Hindlimb muscle (tissue), 1 donor: Measurements from ENCODE around the gene APOD. TPM values are rescaled to one million over a fixed set of nuclear protein-coding genes. Genes with fewer than 3 reads are reported as not detected.

ENCODE experiments used
- DNase-seq: peaks from one replicate; pipeline ENCODE4 v3.0.0-alpha.2; 2013
- polyA plus RNA-seq: library from polyadenylated mRNA; unstranded; fragments of 120-200 nt; gene quantifications from one replicate; pipeline ENCODE4 v1.2.1, GENCODE V29; 2013; ENCODE audit not compliant: insufficient read length

APOD gene
- polyA plus RNA-seq, 1 donor: 36.5 TPM

DNA sequence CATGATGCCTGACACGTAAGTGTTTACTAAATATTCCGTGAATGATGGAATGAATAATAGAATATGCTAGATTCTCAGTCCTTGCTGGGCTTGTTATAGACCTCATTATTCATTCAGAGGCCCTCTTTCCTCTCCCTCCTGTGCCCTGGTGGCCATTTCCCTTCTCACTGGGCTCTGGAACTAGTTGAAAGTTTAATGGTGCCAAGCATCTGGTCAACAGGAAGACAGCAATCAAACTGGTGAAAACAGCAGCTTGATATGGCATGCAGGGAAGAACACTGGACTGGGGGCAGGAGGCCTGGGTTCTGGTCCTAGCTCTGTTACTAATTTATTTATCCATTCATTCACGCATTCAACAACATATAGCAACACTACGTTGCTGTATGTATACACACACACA lies 3.7 kb upstream of the APOD start:
- DNase-seq: no peak

DNA sequence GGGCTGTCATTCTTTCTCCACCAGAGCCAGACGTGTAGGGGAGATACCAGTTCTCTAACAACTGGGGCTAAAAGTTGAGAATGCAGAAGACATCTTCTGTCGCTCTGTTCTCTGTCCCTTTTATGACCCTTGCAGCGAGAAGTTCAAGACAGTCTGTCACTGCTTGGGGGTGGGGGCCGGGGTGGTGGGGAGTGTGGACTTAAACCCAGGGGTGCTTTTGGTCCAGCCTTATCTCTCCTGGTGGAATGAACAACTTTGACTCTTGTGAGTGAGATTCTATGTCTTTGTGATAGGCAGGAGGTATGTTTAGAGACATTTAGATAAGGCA lies 767 bp upstream of the APOD start:
- no peak for DNase-seq

DNA sequence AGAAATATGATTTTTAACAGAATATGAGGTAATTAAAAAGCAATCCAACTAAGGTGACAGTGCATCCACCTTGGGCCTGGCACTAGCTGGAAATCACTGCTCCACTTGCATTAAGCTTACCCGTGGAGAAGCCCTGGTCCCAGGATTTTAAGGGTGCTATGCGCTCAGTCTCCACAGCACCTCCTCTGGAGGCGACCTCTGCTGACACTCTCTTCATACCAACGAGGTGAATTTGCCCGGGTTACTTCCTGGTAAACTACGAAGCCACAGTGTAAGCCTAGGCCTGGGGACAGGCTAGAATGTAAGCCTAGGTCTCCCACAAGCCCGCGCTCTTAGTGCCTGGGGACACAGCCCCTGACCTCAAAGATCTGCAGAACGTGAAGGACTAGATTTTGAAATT lies 793 bp downstream of the APOD start:
- no peak for DNase-seq

DNA sequence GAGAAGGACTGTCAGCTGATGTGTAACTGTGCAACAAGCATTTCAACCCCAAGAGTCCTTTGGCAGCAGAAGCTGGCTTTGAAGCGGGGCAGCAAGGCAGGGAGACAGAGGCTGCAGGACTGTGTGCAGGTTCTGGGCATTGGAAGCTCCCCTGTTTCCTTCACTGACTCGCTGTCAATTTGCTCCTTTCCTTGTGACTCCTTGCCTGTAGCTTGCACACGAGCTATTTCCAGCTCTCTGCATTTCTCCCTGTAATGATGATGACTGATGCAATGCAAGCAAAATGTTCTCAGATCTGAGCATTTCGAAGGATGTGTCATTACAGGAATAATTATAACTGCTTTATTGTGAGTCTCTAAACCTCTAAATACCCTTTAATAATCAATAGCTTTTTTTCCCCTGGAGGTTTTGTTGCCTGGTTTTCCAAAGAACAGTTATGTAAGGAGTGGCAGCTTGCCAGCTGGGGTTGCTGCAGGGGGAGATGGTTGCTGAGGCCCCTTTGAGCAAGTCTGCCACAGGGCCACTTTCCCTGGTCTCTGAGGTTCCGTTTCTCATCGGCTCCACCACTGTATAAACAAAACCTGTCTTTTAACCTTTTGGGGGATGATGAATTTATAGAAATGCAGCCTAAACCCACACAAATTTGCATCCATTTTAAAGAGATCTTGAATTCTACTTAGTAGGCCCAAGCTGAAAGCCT lies 2.8 kb downstream of the APOD start:
- DNase-seq: no peak

DNA sequence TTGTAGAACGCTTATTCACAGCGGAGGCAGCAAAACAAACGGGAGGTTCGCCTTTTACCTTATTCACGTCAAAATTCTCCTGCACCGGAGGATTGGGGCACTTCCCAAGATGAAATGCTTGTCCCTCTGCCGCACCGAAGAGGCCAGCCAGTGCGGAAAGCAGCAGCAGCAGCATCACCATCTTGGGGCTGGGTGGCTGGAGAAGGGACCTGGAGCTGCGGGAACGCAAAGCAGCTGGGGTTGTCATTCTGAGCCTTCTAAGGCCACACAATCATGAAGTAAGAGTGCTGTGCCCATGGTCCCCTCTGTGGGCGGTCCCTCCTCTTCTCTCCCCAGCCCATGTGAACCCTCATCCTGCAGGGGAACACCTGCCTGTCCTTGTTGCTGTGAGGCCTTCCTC lies 4.5 kb downstream of the APOD start:
- no peak for DNase-seq

DNA sequence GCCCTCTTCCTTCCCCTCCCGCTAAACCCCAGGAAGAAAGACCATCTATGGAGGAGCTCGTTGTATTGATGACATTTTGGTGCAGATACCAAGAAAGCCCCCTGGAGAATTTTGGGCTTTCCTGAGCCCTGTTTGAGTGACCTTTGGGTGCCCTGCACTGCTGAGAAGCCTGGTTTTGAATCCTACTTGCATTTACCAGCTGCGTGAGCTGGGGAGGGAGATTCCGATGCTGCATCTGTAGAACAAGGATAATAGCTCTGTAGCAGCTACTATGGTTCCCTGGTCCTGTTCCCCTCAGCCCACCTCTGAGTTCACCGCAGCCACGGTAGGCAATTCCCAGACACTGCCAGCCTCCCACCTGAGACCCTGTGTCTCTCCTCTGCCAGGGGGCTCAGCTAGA lies 5.2 kb downstream of the APOD start:
- no peak for DNase-seq

DNA sequence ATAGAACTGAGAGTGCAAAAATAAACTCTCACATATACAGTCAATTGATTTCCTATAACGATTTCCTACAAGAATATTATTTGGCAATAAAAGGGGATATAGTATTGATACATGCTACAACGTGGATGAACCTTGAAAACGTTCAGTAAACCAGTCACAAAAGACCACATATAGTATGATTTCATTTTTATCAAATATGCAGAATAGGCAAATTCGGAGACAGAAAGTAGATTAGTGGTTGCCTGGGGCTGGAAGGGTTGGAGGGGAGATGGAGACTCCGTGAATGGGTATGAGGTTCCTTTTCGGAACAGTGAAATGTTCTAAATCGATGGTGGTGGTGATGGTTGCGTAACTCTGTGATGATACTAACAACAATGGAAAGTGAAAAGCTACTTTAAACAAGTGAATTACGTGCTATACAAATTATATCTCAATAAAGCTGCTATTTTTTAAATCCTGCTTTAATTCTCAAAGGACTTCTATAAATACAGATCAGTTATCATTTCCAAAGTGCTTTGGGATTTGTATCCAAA lies 6.0 kb downstream of the APOD start:
- no peak for DNase-seq

DNA sequence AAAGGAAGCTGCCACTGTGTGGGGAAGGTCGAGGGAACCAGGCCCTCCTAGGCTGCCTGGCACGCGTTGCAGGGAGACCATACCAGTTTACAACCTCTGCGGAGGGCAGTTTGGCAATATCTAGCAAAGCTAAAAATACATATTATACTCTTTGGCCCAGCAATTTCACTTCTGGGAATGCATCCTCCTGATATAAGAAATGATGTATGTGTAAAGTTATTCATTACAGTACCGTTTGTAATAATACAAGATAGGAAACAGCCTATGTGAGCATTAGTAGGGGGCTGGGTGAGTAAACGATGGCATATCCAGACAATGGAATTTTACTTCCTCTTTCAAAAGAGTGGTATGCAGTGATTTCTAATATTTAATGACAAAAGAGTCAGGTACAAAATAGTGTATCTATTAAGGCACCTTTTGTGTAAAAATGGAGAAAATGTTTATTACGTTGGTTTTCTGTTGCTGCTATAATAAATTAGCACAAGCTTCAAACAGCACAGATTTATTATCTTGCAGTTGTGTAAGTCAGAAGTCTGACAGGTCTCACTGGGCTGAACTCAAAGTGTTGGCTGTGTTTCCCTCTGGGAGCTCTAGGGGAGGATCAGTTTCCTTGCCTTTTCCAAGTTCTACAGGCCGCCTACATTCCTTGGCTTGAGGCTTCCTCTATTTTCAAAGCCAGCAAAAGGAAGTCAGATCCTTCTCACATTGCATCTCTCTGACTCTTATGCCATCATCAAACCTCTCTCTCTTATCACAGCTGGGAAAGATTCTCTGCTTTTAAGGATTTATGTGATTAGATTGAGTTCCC lies 9.0 kb downstream of the APOD start:
- no peak for DNase-seq

DNA sequence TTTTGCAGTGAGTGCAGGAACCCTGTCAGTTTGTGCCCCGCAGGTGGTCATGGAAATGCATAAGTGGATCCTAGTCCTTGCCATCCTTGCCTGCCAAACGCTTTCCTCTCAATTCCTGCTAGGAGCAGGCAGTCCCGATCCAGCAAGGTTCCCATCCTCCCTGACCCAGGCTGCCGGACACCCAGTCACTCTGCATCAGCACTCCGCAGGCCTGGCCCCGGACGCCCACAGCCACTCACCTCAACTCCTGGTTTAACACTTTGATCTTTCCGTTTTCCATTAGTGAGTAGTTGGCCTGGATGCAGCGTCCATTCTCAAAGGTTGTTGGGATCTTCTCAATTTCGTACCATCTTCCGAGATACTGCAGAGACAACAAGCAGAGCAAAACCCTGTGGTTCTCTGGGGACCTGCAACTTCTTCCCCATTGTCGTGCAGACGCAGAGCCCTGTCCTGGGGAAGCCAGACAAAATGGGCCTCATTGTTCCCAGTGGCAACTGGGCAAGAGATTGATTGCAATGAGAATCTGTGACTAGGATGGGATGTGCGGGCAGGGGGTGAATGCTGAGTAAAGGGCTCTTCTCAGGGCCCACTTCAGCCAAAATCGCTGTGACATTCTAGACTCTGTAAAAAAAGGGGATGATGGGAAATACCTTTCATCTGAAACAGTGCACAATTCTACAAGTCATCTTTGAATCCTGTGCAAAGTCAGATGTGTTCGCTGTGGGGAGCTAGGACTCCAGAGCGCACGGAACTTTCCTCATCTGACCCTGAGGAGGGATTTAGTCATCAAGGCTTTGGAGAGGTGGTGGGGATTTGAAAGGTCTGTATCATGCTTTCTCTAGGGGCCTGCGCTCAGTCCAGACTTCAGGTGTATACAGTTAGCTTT lies 9.9 kb downstream of the APOD start:
- no peak for DNase-seq

DNA sequence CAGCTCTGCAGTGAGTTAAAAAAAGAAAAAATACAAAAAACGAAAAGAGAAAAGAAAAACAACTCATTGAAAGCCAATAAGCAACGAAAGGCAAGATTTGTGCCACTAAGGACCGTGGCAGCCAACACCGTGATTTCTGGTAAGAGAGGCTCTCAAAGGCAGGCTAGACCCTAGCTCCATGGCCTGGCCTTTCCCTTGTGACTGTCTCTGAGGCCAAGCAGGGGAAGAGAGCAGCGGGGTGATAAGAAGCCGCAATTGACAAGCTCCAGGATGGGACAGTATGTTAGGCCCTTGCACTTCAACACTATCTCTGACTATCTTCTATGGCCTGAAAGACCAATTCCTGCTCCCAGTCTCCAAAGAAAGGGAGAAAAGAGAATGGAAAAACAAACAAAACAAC lies 12.4 kb downstream of the APOD start:
- DNase-seq: no peak

DNA sequence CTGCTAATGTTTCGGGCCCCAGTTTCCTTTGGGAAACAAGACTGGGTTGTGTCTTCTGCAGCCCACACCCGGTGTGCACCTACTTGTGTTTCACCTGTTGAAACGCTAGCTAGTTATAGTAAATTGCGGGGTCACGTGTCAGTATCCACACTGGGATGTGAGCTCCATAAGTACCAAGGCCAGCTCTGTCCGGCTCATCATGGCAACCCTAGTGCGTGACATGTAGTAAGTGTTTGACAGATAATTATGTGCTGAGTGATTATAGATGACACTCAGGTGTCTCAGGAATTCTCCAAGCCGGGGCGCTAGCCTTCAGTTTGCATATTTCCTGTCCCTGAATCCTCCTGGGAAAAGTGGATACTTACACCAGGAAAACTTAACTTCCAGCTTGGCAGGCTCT lies 12.8 kb downstream of the APOD start:
- DNase-seq: no peak

DNA sequence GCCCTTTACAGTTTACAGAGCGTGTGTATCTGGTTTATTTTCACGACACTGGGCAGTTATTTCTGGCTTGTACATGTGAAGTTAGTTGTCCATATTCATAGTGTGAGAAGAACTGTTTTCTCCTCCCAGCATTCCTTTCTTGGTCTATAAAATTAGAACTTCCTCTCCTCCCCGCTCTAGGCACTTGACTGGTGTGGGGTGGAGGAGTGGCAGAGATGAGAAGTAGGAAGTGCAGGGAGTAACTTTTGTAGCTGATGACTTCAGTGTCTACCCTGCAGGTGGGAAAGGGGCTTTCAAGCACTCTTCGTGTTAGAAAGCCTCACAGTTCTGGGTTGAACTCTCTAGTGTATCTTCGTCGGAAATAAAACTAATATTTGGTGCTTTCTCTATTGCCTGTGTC lies 13.4 kb downstream of the APOD start:
- DNase-seq: no peak

DNA sequence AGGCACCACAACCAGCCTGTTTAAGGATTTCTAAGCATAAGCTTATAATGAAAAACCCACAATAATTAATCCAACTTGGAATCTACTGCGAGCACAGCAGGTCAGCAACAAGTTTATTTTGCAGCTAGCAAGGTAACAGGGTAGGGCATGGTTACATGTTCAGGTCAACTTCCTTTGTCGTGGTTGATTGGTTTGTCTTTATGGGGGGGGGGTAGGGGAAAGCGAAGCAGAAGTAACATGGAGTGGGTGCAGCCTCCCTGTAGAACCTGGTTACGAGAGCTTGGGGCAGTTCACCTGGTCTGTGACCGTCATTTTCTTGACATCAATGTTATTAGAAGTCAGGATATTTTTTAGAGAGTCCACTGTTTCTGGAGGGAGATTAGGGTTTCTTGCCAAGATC lies 15.1 kb downstream of the APOD start:
- no peak for DNase-seq

DNA sequence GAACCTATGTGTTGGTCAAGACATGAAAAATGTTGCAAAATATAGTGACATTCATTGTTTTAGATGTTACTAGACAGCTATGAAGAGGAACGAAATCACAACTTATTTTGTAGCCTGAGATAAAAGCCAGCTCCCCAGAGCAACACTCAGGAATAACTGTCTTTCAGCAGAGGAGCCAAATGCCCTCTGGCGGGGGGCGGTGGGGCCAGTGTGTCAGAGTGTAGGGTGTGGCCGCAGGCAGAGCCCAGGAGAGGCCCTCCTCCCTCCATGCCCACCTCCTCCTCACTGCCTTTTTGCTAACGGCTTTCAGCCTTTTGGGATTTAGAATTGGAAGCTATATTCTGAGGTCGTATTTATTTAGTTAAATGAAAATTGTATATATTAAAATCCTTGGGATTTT lies 16.9 kb downstream of the APOD start:
- DNase-seq: no peak

DNA sequence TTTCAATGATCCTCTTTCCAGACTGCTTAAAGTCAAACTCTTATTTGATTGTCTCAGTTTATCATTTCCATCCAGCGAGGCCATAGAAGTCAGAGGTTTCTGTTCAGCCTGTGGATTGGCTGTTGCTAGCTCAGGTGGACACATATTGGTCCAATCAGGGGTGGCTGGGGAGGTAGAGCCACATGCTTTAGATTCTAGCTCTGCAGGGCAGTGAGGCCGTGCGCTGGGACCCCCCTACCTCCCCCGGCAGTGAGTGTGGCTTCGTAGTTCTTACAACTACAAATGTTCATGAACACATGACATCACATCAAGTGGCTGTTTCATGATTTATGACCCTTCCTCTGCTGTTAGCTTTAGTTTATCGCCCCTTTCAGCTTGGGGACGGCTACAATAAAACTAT lies 18.0 kb downstream of the APOD start:
- DNase-seq: no peak

DNA sequence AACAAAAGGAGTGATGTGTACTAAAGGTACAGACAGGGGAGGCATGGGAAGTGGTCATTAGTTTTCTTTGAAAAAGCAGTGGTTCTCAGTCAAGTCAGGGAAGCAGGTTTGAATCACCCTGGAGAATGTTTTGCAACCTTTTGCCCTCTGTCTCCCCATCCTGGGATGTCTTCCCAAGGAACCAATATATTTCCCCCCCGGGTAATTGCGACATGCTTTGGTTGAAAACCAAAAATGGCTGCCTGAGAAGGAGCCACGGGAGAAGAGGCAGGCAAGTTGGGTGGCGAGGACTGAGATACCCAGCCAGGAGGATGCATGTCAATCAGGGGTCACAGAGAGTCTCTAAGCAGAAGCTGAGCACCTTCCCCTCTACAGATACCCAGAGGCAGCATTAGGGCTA lies 20.4 kb downstream of the APOD start:
- no peak for DNase-seq

DNA sequence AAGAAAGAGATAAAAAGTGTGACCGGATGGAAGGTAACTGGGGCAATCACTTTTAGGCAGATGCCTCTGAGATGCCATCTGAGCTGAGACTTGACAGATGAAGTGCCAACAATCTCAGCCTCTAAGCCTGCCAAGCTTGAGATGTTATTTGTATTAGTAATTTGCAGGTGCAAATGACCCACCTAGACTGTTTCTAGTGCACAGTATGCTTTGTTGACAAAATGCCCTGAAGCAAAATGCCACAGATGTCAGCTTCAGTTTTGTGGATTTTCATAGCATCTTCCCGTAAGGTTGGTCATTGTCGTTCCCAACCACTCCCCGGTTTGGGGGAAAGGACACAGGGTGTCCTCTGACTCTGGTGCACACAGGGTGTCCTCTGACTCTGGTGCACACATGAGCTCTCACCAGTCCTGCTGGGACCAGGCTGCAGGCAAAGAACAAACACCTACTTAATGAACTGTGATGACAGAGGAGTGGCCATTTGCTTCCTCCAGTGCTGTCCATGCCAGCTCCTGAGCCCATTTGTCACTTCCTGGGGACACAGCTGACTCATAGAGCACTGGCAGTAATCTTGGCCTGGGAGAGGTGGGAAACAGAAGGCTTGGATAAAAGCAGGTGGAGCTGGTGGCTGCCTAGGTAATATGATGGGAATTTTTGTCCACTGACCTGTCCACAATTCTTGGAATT lies 23.9 kb downstream of the APOD start:
- DNase-seq: no peak

DNA sequence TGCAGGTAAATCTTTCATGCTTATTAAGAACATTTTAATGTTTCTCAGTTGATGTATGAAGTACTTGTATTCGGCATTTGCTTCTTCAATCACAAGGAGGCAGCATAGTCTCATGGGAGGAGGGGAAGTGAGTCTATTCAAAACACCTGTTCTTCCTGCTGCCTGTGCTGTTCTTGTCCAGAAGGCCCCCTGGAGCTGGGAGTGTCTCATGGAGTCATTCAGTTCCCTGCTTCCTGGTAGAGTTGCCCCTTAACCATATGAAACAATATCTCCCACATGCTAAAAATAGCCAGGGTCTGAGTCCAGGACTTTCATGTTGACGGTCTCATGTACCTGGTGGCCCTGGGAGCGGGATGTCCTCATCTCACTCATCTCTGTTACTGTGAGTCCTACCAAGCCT lies 25.1 kb downstream of the APOD start:
- no peak for DNase-seq

DNA sequence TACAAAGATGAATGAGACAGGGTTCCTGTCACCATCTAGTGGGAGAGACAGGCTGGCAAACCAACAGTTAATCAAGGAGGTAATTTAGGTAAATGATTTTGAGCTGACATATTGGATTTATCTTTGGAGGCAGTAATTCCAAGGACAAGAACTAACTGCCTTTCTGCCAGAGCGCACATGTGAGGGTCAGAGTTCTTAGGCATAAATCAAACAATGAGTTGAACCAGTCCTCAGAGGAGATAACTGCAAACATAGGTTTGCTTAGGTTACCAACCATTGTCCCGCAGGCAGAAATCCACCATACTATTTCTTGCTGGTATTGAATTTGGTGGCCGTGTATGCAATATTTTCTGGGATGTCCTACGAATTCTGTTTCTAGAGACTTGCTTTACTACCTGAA lies 26.4 kb downstream of the APOD start:
- DNase-seq: no peak

DNA sequence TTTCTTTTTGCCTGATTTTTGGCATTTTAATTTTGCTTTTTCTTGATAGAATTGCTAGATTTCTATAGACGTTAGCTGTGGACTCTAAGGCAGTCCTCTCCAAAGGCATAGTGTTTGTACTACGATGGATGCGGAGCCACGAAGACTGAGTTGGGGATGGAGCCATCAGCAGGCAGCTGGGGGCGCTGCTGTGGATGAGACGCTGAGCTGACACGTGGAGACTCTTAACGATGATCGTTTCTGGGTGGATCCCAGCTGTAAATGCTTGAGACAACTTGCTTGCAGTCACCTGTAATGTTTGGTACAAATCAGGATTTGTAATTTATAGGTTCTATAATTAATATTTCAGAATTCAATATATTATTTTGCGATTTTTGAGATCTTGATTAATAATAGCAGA lies 27.4 kb downstream of the APOD start:
- DNase-seq: no peak

DNA sequence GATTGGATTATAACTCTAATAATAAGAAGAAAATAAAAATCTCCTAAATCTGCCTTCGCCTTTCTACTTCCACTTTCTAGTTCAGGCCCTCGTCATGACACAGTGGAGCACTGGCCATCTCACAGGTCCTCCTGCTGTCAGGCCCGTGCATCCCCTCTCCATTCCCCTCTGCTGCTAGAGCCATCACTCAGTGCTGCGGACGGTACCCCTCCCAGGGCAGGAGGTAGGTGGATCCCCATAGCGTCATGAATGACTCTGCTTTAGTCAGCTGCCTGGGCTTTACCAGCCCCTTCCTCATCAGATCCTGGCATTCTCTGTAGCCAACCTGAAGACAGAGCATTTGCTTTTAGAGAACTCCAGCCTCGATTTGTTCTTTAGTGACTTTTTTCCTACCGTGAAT lies 28.6 kb downstream of the APOD start:
- no peak for DNase-seq

DNA sequence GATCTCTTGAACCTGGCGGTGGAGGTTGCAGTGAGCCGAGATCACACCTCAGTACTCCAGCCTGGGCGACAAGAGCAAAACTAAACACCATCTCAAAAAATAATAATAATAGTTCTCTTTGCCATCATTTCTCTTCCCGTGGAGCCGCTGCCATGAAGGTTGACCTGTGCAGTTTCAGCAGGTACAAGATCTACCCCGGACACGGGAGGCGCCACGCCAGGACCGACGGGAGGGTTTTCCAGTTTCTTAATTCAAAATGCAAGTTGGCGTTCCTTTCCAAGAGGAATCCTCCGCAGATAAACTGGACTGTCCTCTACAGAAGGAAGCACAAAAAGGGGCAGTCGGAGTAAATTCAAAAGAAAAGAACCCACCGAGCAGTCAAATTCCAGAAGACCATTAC lies 29.3 kb downstream of the APOD start:
- DNase-seq: no peak

DNA sequence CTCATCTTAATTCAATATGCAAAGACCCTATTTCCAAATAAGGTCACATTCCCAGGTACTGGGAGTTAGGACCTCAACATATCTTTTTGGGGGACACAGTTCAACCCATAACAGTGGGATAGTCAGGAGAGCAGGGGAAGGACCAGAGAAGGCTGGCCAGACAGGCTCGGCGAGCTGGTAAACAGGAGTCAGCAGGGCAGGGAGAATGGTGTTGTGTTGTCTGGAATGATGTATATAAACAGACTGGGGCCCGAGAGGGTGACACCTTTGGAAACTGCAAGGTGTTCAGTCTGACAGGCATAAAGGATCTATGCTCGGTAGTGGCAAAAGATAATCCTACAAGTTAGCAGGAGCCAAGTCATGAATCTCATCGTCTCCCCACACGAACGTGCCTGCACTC lies 30.5 kb downstream of the APOD start:
- DNase-seq: no peak
